ENCODE data around the gene STAG1. TPM values are rescaled to one million over a fixed set of nuclear protein-coding genes. Genes with fewer than 3 reads are reported as not detected.

The STAG1 gene
- total and polyA plus RNA-seq, 9 of the 15 experiments (the other 6 are each of a cell fraction or from before 2014, with no cell fraction given) = 2.7 to 17.7 (median 8.8) TPM

- peak; percentile 51 for TF ChIP-seq NFRKB (IDR thresholded peaks at IDR 0.05; ENCODE audit: low read depth)
- TF ChIP-seq FOXK1 (CRISPR knock-in tag; IDR thresholded peaks at IDR 0.05; ENCODE audit: borderline replicate concordance) = no peak
- TF ChIP-seq TRIM28 (IDR thresholded peaks at IDR 0.05) = 0 out of 2 replicates have a peak, but pooled peaks have one; percentile 4
- TF ChIP-seq MYC (IDR thresholded peaks at IDR 0.05; ENCODE audit: low read depth, low read length) = peak; percentile 51; the same call in 1 of the 2 replicates
- TF ChIP-seq MYC (CRISPR knock-in tag; IDR thresholded peaks at IDR 0.05; ENCODE audit: borderline replicate concordance, low read depth) = peak; percentile 27; the same call in 1 of the 2 replicates
- TF ChIP-seq ZBTB33 (CRISPR knock-in tag; IDR thresholded peaks at IDR 0.05) = no peak
- peak; percentile 51; the same call in 1 of the 2 replicates for TF ChIP-seq LCOR (CRISPR knock-in tag; IDR thresholded peaks at IDR 0.05)
- TF ChIP-seq KDM5B (IDR thresholded peaks at IDR 0.05; ENCODE audit: insufficient replicate concordance, low read depth, low read length) = peak; percentile 17
- TF ChIP-seq, protein P1, sequence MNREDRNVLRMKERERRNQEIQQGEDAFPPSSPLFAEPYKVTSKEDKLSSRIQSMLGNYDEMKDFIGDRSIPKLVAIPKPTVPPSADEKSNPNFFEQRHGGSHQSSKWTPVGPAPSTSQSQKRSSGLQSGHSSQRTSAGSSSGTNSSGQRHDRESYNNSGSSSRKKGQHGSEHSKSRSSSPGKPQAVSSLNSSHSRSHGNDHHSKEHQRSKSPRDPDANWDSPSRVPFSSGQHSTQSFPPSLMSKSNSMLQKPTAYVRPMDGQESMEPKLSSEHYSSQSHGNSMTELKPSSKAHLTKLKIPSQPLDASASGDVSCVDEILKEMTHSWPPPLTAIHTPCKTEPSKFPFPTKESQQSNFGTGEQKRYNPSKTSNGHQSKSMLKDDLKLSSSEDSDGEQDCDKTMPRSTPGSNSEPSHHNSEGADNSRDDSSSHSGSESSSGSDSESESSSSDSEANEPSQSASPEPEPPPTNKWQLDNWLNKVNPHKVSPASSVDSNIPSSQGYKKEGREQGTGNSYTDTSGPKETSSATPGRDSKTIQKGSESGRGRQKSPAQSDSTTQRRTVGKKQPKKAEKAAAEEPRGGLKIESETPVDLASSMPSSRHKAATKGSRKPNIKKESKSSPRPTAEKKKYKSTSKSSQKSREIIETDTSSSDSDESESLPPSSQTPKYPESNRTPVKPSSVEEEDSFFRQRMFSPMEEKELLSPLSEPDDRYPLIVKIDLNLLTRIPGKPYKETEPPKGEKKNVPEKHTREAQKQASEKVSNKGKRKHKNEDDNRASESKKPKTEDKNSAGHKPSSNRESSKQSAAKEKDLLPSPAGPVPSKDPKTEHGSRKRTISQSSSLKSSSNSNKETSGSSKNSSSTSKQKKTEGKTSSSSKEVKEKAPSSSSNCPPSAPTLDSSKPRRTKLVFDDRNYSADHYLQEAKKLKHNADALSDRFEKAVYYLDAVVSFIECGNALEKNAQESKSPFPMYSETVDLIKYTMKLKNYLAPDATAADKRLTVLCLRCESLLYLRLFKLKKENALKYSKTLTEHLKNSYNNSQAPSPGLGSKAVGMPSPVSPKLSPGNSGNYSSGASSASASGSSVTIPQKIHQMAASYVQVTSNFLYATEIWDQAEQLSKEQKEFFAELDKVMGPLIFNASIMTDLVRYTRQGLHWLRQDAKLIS (CRISPR knock-in tag; IDR thresholded peaks at IDR 0.05) = 0 out of 2 replicates have a peak, but pooled peaks have one; percentile 10
- 0 out of 2 replicates have a peak, but pooled peaks have one; percentile 50 for TF ChIP-seq RNF2 (IDR thresholded peaks at IDR 0.05)
- no peak for TF ChIP-seq GATAD2B (IDR thresholded peaks at IDR 0.05; ENCODE audit: borderline replicate concordance)
- TF ChIP-seq TAF9B (IDR thresholded peaks at IDR 0.05; ENCODE audit: partially characterized antibody) = peak; percentile 13
- no peak for TF ChIP-seq ARNT (IDR thresholded peaks at IDR 0.05)
- TF ChIP-seq NONO (IDR thresholded peaks at IDR 0.05; ENCODE audit: low read depth in 2 of 2, low read length in 1 of 2) = peak; percentile 12 to 69; a peak in 2 of 4 replicates
- peak; percentile 61 for TF ChIP-seq TAF1 (IDR thresholded peaks at IDR 0.05; ENCODE audit: control insufficient read depth, extremely low read depth, insufficient read depth, low read length, severe bottlenecking)
- TF ChIP-seq ATF1 (CRISPR knock-in tag; IDR thresholded peaks at IDR 0.05) = no peak
- peak; percentile 37; the same call in 1 of the 2 replicates for TF ChIP-seq ATF1 (tag; IDR thresholded peaks at IDR 0.05)
- peak; percentile 49 to 84 for TF ChIP-seq E2F6 (IDR thresholded peaks at IDR 0.05; ENCODE audit: borderline replicate concordance in 1 of 2, extremely low read depth in 1 of 2, insufficient read depth in 1 of 2, insufficient read length in 1 of 2, low read depth in 1 of 2, low read length in 1 of 2, poor library complexity in 1 of 2, severe bottlenecking in 1 of 2)
These were observed 634 bp downstream of the STAG1 start (continued) for GRCh38 chr3:136751316-136752171.

Measured in K562 (cell line).